HG02973 (cell line): ENCODE measurements around the gene GGT7.
"Not testable (repeated sequence)": the region's sequence is repeated elsewhere in the genome, so short reads cannot be mapped to it uniquely, and the experiment has no call there.

Experiments
- ATAC-seq: cut with Tn5 transposase; IDR thresholded peaks from one replicate; pipeline ENCODE4 v1.9.1; 2021; ENCODE audit warnings: moderate library complexity; ENCODE audit not compliant: unreplicated experiment

Gene GGT7

DNA sequence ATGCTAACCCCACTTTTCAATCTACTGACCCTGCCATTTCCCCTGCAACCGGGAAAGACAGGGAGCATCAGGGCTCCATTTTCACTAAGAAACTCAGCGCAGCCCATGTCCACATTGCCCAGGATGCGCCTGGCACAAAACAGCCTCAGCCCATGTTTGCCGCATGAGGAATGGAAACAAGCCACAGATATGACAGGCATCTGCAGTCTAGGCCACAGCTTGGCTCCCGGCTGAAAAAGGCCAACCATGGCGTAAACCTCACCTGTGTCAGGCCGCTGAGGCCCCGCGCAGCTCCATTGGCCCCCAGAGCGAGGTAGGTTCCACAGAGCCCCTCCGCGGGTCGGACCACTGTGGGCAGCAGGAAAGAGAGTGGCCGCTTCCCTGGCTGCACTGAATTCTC, 21.7 kb downstream of the GGT7 start:
- no peak for ATAC-seq

DNA sequence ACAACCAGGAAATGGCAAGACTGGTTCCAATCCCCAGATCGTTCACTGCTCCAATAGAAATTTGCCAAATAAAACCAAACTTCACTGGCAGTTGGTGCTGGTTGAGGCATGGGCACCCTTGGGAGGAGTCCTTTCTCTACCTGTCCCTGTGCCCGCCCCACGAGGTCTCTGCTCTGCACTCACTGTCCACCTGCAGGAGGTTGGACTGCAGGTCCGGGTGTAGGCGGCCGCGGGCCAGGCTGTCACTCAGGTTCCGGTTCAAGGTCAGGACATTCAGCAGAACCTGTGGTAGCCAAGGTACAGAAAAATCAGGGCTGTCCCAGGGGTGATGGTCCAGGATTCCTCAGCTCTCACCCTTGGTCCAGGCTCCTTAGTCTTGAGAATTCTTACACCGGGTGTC, 22.9 kb downstream of the GGT7 start:
- ATAC-seq = no peak

DNA sequence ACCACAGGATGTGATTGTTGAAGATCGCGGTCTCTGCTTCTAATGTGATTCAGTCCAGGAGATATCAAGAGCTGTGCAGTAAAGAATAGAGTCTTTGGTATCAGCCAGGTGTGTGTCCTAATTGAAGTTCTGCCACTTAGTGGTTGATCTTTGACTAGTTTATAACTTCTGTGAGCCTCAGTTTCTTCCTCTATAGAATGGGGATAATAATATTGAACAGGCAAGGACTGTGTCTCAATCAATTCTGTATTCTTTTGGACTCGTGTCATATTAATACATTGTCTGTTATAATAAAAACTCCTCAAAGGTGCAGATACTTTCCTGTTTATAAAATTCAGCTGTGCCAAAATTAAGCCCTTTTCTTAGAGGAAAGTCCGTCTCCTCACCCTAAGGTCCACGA, 24.1 kb downstream of the GGT7 start:
- no peak for ATAC-seq

DNA sequence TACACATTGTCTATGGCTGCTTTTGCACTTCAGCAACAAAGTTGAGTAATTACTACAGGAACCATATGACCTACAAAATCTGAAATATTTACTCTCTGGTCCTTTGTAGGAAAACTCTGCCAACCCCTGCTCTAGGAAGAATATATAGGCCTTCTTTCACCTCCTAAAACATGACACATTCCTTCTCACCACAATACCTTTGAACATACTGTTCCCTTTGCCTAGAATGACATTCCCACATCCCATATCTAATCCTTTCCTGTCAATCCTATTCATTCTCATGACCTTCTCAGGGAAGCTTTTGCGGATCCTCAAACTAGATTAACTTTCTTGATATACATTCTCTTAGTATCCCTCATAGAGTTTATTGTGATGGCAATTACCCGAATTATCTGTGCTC, 29.2 kb downstream of the GGT7 start:
- no peak for ATAC-seq

DNA sequence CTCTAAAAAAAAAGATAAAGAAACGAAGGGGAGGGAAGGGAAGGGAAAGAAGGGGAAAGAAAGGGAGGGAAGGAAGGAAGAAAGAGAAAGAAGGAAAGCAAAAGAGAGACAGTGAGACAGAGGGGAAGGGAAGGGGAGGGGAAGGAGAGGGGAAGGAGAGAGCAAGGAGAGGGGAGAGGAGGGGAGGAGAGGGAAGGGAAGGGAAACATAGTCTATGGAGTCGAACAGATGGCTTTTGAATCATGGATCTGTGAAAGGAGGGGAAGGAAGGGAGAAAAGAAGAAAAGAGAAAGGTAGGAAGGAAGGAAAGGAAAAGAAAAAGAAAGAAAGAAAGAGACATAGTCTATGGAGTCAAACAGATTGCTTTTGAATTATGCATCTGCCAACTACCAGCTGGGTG, 30.5 kb downstream of the GGT7 start:
- no peak for ATAC-seq

DNA sequence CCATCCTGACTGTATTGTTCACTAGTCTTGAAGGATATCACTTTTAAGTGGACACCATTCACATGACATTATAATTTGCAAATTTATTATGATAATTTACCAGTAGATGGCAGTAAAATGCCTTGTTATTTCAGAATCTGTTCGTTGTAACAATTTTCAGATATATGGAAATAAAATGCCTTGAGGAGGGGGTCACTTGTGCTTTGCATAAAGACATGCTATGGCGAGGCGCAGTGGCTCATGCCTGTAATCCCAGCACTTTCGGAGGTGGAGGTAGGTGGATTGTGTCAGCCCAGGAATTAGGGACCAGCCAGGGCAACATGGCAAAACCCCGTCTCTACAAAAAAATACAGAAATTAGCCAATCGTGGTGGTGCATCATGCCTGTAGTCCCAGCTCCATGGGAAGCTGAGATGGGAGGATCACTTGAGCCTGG, 38.2 kb downstream of the GGT7 start:
- ATAC-seq = no peak

DNA sequence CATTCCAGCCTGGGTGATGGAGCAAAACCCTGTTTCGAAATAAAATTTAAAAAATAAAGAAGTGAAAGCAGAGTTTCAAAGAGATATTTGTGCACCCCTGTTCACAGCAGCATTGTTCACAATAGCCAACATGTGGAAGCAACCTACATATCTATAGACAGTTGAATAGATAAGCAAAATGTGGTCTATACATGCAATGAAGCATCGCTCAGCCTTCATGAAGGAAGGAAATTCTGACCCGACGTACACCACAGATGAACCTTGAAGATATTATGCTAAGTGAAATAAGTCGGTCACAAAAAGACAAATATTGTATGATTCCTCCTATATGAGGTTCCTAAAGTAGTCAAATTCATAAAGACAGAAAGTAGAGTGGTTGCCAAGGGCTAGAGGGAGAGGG, 40.7 kb downstream of the GGT7 start:
- no peak for ATAC-seq

DNA sequence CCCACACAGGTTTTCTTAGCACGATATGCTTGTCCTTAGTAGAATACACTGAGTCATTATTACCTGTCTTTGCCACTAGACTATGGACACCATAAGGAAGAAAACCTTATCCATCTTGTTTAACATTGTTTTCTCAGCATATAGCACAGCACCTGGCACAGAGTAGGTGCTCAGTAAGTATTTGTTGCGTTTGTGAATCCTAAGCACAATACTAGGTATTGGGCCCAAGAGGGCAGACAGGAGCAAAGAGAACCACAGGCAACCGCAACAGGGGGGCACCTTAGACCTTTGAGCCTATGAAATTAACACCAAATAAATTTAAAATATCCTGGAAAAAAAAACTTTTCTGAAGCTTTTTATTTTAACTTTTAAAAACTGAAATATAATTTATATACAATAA, 43.5 kb downstream of the GGT7 start:
- no peak for ATAC-seq

DNA sequence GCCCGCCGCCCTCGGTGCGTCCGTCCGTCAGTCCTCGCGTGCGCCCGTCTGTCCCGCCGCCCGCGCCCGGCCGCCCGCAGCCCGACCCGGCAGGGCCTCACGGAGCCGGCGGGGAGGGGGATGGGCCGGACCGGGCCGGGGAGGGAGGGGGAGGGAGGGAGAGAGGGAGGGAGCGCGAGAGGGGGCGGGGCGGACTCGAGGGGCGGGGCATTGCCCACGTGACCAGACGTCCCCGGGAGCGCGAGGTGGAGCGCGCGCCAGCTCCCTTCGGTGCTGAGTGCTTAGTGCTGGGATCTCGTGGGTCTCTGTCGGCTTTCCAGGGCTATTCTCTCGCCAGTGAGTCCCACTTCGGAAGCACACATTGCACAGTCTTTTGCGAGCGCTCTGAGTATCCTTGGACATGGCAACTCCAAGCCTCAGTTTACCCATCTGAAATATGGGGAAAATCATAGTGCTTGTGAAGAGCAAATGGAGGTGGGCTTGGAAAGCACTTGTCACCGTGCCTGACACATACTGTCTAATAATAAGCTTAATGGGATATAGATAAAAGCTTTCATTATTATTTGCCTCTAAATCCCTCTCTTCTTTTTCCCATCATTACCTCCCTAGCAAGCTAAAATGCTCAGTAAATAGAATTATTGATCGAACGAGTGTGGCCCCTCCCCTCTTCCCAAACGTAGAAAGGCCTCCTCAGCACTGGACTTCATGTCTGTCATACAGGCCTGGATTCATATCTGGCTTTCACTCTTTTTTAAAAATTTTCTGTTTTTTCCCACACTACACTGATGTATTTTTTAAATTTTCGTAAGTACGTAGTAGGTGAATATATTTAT, 46.9 kb downstream of the GGT7 start, which contains the start of gene NCOA6:
Gene NCOA6, minus strand, starts transcription at position 122 of the 833 bp plus-strand sequence. CDS start 43,296 bp downstream, outside the sequence.
- ATAC-seq = peak; percentile 47

DNA sequence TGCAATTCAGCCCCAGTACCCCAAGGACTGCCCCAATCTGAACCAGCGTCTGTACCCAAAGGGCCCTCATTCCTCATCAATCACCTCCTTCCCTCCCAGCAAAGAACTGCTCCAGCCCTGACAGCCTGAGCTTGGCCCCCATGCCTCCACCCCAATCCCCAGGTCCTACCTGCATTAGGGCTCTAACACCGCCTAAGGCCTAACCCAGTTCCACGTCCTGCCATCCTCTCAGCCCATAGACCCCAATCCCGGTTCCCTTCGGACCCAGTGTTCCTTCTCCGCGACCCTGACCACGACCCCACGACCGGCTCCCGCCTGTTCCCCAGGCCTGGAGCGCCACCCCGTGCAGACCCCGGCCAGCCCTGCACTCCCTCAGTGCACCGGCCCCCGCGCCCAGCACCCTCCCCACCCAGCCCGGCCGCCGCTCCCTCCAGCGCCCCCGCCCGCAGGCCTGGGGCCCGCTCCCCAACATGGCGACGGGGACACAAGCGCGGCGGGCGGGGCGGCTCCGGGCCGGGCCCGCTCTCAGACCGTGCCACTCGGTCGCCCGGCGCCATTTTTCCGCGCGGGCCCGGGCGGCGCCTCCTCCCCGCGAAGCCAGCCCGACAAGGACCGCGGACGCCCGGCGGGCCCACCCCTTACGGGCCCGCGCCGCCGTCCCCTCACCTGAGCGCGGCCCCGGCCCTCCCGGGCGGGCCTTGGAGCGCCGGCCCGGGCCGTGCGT, 47.7 kb downstream of the GGT7 start:
- ATAC-seq = peak; percentile 58

DNA sequence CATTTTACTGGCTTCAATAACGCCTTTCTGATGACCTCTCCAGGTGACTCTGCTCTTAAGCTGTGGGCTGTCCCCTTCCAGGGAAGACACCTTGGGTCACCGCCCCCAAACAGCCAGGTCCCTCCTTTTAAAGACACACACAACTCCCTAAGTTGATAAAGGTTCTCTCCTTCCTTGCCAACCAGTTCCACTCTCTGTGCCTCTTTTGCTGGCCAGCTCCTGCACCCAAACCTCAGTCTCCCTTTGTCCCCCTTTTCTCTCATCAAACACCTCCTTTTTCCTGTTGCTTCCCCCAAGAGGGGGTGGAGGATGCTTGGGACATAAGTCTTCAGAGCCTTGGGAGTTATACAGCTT, 48.2 kb downstream of the GGT7 start:
- peak; percentile 43 for ATAC-seq

DNA sequence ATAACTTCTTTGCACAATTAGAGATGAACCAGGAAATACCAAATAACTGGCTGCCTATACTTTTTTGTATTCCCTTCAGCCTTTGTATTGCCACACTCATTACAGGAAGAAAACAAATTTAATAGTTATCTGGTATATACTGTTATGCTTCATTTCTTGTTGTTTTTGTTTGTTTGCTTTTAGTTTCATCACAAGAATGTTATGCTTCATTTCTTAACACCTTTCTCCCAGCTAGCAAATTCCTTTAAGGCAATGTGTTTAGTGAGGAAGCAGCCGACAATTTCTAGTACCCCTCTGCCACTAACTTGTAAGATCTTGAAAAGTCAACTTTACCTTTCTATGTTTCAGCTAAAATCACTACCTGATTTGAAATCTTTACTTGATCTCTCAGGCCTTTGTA, 48.6 kb downstream of the GGT7 start:
- ATAC-seq = no peak

DNA sequence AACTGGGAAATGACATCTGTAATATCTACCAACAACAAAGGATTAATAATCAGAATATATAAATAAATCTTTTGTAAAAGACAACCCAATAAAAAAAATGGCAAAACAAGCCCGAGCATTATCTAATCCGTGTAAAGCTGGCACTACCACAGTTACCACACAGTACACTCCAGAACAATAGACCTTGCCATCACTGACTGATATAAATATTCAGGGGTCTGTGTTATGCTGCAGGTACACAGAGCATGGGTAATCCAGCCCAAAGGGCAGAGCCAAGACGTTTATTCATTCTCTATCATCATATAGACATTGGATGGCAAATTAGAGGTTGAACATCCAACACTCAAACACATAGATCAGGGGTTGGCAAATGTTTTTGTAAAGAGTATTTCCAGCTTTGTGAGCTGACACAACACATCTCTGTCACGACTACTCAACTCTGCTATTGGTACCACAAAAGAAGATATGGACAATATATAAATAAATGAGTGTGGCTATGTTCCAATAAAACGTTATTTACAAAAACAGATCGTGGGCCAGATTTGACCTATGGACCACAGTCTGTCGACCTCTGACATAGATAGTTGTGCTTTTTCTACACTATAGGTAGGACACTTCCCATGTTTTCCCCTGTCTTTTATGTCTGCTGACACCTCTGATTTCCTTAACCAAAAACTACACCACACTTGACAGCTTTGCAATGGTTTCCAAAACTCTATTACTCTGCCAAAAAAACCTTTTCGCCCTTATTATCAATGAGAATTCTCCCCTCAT, 51.7 kb downstream of the GGT7 start:
- no peak for ATAC-seq

DNA sequence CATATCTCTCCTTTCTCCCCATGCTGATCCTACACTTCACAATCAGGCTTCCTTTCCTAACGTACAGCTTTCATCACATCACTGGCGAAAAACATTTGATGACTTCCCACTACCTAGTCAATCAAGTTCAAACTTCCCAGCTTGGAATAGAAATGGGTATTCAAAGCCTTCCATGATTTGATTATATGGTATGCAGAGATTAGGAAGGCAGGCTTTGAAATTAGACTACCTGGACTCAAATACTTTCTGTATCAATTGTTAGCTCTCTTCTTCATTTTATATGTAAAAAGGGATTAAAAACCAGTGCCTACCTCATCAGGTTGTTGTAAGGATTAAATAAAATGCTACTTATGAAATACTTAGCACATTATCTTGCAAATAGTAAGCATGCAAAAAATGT, 54.9 kb downstream of the GGT7 start:
- no peak for ATAC-seq

DNA sequence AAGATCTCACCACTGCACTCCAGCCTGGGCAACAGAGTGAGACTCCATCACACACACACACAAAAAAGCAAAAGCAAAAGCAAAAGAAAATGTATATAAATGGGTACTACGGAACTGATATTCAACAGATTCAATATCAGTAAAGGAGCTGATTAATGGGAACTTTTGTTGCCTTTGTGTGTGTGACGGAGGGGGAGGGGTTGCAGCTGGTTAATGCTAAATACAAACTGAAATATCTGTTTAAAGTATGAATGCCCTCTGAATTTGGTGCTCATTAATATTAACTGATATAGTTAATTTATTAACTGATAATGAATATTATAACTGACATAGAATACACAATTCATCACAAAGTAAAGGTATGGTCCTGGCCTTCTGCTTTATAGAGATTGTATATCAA, 55.6 kb downstream of the GGT7 start:
- ATAC-seq = no peak

DNA sequence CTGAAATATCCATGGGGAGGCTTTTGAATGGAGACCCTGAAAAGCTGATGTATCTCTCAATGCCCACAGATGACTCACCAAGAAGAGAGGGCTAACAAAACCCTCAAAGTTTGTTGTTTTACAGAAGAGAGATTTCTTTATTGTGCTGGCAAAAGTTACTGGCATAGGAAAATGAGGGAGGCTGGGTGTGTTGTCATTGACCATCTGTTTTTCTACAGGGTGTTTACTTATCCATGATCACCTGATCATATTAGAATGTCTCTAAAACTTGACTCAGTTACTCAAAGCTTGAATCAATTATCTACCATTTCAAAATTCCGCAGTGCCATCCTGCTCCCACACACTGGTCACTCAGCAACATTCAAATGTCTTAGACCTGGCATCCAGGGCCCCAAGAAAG, 57.0 kb downstream of the GGT7 start:
- ATAC-seq = no peak

DNA sequence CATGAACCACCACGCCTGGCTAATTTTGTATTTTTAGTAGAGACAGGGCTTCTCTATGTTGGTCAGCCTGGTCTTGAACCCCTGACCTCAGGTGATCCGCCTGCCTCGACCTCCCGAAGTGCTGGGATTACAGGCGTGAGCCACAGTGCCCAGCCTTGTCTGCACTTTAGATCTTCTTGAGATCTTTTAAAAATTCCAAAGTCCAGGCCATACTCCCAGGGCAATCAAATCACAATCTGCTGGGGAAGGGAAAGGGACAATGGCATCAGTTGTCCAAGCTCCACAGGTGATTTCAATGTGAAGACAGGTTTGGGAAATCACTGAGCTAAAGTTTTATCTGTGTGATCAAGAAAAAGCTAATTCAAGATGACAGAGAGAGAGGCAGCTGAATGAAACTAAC, 64.1 kb downstream of the GGT7 start:
- no peak for ATAC-seq

DNA sequence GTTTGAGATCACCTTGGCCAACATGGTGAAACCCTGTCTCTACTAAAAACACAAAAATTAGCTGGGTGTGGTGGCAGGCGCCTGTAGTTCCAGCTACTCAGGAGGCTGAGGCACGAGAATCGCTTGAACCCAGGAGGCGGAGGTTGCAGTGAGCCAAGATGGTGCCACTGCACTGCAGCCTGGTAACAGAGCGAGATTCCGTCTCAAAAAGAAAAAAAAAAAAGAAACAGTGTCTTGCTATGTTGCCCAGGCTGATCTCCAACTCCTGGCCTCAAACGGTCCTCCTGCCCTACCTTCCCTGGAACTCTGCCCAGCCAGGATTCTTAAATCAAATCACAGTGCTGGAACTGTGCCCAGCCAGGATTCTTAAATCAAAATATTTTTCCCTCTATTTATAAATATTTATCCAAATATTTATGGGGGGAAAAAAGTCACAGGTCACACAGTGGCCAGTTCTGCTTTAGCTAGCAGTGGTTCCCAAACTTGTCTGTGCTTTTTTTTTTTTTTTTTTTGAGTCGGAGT, 64.7 kb downstream of the GGT7 start:
- not testable (repeated sequence) for ATAC-seq

DNA sequence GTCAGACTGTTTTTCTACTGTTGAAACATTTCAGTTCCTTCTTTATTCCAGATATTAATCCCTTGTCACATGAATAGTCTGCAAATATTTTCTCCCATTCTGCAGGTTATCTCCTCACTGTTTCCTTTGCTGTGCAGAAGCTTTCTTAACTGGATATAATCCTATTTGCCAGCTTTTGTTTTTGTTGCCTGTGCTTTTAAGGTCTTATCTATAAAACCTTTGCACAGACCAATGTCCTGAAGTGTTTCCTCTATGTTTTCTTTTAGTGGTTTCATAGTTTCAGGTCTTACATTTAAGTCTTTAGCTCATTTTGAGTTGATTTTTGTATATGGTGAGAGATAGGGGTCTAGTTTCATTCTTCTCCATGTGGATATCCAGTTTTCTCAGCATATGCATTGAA, 66.4 kb downstream of the GGT7 start:
- ATAC-seq = no peak

DNA sequence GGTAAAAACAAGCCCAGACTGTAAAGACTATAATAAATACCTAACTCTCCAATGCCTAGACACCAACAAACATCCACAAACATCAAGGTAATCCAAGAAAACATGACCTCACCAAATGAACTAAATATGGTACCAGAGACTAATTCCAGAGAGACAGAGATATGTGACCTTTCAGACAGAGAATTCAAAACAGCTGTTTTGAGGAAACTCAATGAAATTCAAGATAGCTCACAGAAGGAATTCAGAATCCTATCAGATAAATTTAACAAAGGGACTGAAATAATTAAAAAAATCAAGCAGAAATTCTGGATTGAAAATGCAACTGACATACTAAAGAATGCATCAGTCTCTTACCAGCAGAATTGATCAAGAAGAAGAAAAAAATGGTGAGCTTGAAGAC, 73.8 kb downstream of the GGT7 start:
- no peak for ATAC-seq

DNA sequence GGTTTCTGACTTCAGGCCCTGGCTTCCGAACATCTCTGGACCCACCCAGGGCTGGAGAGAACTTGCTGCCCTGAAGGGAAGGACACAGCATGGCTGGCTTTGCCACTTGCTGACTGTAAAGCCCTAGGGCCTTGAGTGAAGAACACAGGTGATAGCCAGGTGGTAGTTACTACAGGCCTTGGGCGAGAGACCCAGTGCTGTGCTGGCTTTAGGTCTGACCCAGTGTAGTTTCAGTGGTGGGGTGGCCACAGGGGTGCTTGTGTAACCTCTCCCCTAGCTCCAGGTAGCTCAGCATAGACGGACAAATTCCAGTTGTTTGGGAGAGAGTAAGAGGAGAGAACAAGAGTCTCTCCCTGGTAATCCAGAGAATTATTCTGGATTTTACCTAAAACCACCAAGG, 74.3 kb downstream of the GGT7 start:
- no peak for ATAC-seq
